NCI-H2227 treated with DMSO at 0.1 percent for 48 hours (cell line): ENCODE results near the gene JPH2.
"Not testable (repeated sequence)": the region's sequence is repeated elsewhere in the genome, so short reads cannot be mapped to it uniquely, and the experiment has no call there.

Source experiments
- DNase-seq: peaks from one replicate; lab custom pipeline; 2025; lab: John Stamatoyannopoulos, UW

JPH2 gene

DNA sequence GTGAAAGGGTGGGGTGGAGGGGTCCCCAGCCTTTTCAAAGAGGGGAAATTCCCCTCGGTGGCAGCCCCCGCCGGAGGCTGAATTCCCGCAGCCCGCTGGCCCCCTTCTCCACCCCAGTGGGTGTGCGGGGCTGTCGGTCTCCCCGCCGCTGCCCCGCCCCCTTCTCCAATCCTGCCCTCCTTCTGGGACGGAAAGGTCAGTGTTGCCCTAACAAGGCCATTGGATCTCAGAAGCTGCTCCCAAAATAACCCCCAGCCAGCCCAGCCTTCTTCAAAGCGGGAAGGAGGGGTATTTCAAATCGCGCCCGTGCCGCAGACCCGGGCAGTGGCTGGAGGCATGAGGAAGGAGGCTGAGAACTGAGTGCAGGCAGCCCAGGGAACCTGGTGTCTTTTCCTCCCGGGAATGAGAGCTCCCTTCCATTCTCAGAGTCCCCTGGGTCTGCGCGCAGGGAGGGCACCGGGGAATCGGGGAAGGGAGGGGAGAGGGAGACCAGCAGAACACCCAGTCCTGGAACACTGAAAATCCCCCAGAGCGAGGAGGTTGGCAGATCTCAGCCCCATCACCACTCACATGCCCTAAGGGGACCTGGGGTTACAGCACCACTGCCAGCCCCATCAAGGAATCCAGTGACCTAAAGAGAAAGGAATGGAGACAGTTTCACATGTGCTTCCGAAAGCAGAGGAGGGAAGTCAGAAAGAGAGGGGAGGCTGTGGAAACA, at the start of gene JPH2:
TSS of gene JPH2 (minus strand) at position 135 of the 718 bp plus-strand sequence. CDS start 483 bp downstream, outside the sequence.
- DNase-seq: no peak

DNA sequence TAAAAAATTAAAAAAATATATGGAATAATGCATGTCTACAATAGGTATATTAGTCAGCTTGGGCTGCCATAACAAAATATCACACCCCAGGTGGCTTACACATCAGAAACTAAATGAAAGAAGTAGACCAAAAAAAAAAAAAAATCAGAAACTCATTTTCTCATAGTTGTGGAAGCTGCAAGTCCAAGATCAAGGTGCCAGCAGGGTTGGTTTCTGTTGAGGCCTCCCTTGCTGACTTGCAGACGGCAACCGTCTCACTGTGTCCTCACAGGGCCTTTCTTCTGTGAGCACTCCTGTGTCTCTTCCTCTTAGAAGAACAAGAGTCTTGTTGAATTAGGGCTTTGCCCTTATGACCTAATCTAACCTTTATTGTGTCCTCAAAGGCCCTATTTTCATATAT, 48.7 kb upstream of the JPH2 start:
- no peak for DNase-seq

DNA sequence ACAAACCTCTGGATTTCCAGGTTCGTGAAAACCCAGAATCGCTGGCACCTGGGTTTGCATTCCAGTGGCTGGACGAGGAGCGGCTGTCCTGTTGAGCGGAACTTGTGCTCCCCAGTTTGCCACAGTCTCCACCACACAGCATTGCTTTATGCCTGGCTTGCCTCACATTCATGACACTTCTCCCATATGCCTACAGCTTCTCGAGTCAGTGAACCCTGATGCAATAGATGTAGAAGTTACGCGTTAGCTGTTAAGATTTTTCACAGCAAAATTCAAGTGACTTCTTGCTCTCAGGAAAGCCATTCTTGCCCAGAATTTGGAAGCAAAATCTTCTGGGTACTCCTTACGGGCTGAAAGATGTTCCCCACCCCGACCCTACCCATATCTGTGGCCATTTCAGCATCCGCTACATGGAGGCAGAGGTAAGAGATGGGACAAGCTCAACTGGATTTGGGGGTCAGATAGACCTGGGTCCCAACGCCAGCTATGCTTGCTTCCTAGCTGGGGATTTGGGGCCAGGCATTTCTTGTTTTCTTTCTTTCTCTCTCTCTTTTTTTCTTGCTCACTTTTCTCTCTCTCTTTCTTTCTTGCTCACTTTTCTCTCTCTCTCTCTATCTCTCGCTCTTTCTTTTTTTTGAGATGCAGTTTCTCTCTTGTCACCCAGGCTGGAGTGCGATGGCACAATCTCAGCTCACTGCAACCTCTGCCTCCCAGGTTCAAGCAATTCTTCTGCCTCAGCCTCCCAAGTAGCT, 47.8 kb upstream of the JPH2 start:
- DNase-seq: no peak

DNA sequence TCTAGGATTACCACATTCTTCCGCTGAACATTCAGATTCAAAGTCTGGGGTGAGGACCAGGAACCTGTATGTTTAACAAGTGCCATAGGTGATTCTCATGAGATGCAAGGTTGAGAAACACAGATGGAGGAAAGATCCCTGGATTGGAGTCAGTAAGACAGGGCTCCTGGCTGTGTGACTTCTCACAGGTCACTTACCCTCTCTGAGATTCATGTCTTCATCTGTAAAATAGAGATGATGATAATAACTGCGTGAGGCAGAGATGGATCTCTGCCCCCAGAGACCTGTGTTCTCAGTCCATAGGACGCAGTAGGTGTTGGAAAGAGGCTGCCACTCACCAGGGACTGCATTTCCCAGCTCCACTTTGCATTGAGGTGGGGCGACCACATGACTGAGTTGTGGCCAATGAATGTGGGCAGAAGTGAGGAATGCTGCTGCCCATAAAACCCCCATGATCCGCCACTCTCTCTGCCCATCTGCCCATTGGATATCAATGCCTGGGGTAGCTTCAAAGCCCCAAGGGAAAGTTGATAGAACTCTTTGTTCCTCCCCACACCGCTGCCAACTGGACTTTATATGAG, 46.5 kb upstream of the JPH2 start:
- DNase-seq: no peak

DNA sequence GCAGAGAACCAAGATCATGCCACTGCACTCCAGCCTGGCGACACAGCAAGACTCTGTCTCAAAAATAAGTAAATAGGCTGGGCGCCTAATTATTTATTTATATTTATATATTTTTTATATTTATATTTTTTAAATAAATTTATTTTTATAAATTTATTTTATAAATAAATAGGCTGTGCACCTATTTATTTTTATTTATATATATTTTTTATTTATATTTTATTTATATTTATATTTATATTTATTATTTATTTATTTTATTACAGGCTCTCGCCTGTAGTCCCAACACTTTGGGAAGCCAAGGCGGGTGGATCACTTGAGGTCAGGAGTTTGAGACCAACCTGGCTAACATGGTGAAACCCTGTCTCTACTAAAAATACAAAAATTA, 45.5 kb upstream of the JPH2 start:
- not testable (repeated sequence) for DNase-seq

DNA sequence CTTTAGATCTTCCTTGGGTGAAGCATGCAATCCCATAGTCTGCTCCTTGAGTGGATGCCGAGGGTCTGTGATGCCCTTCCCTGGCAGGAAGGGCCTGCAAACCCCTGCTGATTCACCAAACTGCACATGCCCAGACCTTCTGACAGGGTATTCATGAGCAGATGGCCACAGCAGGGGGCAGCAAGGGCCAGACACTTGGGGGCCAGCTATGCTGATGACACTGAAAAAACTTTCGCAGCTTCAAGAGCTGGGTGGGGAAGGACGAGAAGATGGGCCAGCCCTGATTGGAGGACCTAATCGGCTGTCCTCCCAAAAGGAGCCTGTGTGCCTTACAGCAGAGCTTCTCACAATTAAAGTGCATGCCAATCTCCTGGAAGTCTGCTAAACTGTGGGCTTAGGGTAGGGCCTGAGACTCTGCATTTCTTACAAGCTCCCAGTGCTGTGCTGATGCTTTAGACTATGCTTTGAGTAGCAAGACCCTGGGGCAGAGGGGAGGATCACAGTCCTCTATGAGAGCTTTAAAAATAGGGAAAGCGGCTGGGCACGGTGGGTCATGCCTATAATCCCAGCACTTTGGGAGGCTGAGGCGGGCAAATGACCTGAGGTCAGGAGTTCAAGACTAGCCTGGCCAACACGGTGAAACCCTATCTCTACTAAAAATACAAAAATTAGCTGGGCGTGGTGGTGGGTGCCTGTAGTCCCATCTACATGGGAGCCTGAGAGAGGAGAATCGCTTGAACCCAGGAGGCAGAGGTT, 44.9 kb upstream of the JPH2 start:
- no peak for DNase-seq

DNA sequence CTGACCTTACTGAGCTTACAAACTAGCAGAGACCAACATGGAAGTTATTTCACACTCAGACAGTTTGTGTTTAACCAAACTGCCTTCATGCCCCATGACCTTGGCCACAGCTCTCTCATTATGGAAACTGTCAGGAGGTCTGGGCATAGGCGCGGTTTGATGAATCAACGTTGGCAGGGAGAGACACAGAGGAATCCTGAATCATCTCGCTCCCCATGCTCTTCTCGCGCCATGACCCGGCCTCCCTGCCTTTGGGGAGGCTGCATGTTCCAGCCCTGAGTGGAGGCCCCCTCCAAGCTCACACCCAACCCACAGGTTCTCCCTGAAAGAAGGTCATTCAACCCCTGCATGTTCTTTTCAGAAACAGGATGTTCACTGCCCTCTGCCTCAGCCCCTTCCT, 44.2 kb upstream of the JPH2 start:
- DNase-seq: no peak

DNA sequence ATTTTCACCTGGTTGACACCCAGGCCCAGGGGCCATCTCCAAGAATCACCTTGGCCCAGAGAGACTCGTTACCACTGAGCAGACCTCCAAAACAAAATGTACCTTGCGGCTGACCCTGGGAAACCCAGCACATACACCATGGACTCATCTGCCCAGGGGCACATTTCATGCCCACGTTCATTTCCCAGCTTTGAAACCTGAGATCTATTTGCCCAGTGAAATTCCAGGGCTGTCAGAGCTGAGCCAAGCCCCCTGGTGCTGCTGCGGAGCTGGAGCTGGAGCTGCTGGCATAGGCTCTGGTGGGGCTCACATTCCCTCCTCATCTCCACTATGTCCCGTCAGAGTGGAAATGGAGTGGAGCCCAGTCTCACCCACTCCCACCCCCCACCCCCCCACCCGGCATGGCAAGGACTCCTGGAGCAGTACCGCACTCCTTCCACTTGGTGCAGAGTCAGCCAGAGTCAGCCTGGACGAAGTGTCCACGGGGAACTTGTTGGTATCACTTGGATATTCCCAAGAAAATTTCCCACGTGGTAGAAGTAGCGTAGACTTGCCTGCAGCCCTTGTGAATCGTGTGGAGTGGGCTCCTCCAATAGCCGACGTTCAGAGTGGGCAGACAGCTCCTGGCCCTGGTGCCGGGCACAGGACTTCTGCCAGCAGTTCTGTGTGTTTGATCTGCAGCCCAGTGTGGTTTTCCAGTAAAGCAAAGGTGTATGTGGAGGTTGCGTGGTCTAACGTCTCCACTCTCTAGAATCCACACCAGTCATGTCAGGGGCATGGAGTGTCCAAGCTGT, 41.7 kb upstream of the JPH2 start:
- DNase-seq: no peak

DNA sequence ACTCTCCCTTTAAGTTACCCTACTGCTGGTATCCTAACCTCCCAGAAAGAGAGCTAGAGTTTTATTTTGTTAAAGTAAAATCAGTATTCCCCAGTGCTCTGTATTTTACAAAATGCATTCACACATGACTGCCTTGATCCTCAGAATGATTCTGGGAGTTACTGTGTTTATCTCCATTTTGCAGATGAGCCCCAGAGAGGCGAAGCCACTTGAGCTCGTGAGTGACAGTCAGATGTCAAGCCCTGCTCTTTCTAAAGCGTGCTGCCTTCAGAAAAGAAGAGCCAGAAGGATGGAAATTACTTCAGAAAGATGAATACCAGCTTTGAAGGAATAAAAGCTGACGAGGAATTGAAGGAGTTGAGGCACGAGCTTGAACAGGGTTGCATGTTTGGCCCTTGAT, 37.6 kb upstream of the JPH2 start:
- no peak for DNase-seq

DNA sequence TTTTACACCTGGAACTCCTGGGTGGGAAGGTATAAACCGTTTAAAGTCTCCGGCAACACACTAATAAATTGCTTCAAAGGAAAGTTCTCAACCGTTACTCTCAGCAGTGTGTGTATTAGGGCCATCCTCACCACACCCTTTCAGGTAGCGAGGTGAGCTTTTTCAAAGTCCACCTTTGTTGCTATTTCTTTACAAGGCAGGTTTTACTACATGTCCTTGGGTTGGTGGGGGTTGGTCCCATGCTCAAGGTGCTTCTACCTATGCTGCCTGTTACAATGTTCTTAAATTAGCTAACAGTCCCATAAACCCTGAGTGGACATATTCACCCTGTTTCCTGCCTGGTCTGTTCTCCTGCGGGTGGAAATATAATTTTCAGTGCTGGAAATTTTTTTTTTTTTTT, 36.7 kb upstream of the JPH2 start:
- DNase-seq: no peak

DNA sequence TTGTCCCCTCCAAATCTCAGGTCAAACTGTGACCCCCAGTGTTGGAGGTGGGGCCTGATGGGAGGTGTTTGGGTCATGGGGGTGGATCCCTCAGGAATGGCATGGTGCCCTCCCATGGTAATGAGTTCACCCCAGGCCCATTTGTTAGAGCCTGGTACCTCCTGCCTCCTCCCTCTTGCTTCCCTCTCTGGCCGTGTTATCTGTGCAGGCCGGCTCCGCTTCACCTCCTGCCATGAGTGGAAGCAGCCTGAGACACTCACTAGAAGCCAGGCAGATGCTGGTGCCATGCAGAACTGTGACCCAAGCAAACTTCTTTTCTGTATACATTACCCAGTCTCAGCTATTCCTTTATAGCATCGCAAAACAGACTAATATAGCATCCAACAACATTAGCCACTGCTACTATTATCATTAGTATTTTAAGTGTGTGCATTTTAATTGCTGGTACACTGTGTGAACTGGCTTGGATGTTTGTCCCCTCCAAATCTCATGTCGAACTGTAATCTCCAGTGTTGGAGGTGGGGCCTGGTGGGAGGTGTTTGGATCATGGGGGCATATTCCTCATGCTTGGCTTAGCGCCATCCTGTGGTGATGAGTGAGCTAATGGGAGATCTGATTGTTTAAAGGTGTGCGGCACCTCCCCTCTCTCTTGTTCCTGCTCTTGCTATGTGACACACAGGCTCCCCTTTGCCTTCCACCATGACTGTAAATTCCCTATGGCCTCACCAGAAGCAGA, 35.8 kb upstream of the JPH2 start:
- no peak for DNase-seq

DNA sequence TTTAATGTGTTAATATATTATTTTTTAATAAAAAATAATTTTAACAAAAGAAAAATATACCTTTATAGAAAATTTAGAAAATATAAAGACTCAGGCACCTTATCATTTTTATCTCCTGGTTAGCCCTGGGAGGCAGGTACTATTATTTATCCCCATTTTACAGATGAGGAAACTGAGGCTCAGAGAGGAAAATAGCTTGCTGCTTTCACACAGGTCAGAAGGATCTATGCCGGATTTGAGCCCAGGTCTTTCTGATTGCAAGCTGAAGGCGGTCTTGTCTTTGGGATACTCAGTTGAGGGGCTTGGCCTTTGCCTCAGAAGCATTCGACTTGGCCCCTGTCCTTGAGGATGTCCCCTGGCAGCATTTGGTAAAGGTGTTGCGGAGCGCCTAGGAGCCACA, 35.0 kb upstream of the JPH2 start:
- DNase-seq: no peak

DNA sequence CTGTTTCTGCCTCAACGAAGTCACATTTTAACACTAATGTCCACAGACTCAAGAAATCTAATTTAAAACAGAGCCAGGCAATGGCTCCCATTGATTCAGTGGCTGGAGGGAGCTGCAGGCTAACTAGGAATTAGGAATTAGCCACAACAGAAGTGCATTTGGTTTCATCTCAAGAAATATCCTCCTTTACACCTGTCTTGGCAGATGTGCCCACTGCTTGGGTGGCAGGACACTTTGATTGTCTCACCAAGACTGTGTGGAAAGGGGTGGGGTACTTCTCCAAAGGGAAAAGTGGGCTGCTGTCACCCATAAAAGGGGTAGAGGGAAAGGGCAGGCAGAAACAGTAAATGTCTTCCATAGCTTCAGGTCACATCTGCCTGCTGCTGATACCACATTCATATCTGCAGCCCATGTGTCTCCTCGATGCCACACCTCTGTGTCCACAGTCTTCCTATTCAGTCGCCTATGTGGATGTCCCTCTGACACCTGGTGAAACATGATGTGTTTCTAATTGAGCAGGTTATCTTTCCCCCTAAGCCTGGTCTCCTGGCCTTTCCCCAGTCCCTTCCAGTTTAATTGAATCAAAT, 34.5 kb upstream of the JPH2 start:
- no peak for DNase-seq

DNA sequence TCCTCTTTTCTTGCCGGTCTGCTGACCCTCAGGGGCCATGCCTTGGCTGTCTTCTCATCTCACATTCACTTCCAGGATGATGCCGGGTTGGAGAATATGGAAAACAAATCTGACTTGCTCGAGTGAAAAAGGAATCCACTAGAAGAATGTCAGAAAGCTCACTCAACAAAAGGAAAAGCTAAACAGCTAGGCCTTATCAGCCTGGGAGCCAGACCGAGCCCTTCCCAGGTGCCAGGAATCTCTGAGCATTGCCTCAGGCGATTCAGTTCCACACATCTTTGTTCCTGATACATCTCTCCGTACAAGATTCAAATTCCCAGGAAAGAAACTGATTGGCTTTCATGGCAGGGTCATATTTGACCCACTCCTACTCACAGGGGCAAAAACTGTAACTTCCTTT, 32.8 kb upstream of the JPH2 start:
- no peak for DNase-seq

DNA sequence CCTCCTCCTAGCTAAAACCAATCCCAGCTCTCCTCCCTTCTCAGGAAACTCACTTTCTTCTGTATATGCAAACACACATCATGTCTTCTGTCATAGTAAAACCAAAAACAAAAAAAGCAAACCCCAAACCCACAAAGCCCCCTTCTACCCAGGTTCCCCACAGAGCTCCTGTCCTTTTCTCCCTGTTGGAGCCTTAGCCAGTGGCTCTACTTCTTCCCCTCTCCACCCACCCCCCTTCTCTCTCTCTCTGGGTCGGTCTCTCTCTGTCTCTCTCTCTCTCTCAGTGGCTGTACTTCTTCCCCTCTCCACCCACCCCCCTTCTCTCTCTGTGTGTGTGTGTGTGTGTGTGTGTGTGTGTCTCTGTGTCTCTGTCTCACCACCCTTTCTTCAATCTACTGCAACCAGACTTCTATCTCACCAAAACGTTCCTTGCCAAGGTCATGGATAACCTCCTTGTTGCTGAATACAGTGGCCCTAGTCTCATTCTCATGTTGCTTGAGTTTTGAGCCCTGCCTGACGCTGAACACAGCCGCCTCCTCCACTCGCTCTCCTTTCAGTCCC, 32.3 kb upstream of the JPH2 start:
- no peak for DNase-seq

DNA sequence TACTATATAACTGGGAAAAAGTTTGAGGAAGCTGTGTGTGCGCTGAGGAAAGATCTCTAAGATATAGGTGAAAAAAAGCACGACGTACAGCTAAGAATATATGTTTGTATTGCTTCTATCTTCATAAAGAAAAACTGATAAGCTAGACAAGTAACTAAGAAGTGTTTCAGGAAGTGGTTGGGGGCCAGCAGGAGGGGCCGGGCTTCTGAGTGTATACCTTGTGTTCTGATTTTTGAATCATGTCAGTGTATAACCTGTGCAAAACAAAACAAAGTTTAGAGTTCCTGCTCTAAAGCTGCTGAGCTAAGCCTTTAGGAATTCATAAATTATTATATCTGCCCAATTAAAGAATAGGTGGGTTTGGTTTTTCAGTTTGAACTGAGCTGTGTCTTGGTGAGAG, 31.5 kb upstream of the JPH2 start:
- no peak for DNase-seq

DNA sequence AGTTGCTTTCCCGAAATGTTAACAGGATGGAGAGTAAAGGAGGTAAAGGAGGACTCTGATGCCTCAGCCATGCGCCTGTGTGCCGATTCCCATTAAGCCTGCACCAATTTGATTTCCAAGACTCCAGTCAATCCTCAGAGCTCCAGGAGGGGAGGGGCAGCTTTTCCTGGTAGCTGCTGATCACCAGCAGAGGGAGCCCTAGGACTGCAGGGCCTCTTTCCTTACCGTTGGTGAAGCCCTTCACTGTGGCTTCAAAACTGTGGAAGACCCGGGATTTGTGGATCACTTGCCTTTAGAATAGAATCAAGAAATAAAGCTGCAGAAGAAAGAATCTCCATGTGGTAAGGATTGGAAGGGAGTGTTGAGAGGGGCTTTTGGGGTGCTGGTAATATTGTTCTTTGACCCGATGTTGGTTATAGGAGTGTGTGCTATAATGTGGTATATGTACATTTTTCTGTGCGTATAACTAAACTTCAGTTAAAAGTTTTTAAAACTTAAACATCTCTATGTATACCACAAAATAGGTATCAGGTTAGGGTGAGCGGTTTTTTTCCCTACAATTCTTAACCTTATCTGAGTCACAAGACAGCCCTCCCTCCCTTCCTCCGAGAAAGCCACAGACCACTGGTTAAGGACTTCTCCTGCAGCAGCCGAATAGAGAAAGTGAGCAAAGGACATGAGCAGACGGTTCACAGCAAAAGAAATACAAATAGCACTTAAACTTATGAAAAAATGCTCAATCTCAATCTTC, 30.5 kb upstream of the JPH2 start:
- DNase-seq: peak; percentile 51

DNA sequence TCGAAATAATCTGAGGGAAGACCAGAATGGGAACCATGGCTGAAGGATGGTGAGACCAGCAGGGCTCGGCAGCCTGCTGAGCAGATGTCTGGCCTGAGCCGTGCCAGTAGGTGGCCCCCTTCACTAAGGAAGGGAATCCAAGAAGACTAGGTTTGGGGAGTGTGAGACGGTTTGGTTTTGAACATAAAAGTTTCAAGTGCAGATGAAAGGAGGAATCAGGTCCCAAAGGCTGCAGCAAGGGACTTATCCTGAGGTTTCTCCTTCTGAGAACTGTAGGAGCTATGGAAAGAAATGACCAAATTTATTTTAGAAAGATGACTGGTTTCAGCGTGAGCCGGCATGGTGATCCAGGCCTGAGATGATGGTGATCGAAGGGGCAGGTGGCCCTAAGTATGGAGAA, 28.1 kb upstream of the JPH2 start:
- peak; percentile 63 for DNase-seq

DNA sequence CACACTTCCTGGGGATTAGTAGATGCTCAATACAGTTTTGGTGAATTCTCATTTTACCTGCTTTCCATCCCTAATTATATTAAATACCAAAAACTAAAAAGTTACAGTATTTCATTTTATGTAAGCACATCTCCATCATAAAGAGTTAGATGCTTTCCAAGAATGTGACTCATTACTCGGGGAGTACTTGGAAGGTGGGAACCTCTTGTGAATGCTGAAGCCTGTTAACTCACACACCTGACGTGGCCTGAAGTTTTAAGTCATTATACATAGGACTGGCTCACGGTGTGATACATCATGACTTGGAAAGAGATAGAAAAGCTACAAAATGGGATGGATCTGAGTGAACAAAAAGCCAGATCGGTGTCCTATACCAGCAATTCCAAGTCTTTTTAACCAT, 25.8 kb upstream of the JPH2 start:
- no peak for DNase-seq
